GM12872 (cell line): Measurements from ENCODE around the gene TUBAL3.

ENCODE experiments used
- CTCF ChIP-seq: IDR thresholded peaks from 3 replicates; pipeline ENCODE4 v1.5.1; 2011; ENCODE audit warnings: low read depth, mild to moderate bottlenecking, low read length, moderate library complexity; ENCODE audit not compliant: insufficient read depth

Gene TUBAL3

GRCh38 chr10:5343979-5344378 lies 60.6 kb downstream of the TUBAL3 start:
- no peak for TF ChIP-seq CTCF

- TF ChIP-seq CTCF, result peak; percentile 21; the same call in 1 of the 3 replicates
Observed at GRCh38 chr10:5343561-5343960, 61.1 kb downstream of the TUBAL3 start.
